K562 (cell line): ENCODE measurements around the gene ENG. TPM values are rescaled to one million over a fixed set of nuclear protein-coding genes. Genes with fewer than 3 reads are reported as not detected.

Source experiments
- BCLAF1 ChIP-seq, 2 experiments: fragments of 450-650 bp in 1 of 2; IDR thresholded peaks; 2 replicates each; pipeline ENCODE4 v1.6.1; 2011 to 2017; ENCODE audit warnings: low read depth in 2 of 2, antibody characterized with exemption in 1 of 2, borderline replicate concordance in 1 of 2, low read length in 1 of 2, mild to moderate bottlenecking in 1 of 2, mixed read lengths in 1 of 2; ENCODE audit not compliant: control insufficient read depth in 1 of 2
- CGGBP1 ChIP-seq: fragments of 250-450 bp; sonication (Bioruptor Pico); IDR thresholded peaks from 2 replicates; pipeline ENCODE4 v1.9.0; 2021; ENCODE audit warnings: mild to moderate bottlenecking
- CHCHD3 ChIP-seq: fragments of 250-450 bp; sonication (Bioruptor Pico); IDR thresholded peaks from 2 replicates; pipeline ENCODE4 v2.1.2; 2022; ENCODE audit warnings: mild to moderate bottlenecking
- HDAC3 ChIP-seq: fragments of 450-650 bp; IDR thresholded peaks from 2 replicates; pipeline ENCODE4 v1.6.1; 2018; ENCODE audit warnings: borderline replicate concordance, mild to moderate bottlenecking, moderate library complexity; ENCODE audit not compliant: partially characterized antibody
- HMBOX1 ChIP-seq: sonication (generic); IDR thresholded peaks from 2 replicates; pipeline ENCODE4 v1.6.1; 2016
- LARP7 ChIP-seq: fragments of 450-650 bp; IDR thresholded peaks from 2 replicates; pipeline ENCODE4 v1.6.1; 2016
- MAFF ChIP-seq: IDR thresholded peaks from 2 replicates; pipeline ENCODE4 v1.6.1; 2012; ENCODE audit warnings: low read length, improper control_type of control experiment
- NR0B1 ChIP-seq: fragments of 450-650 bp; IDR thresholded peaks from one replicate; pipeline ENCODE4 v1.6.1; 2018; ENCODE audit warnings: mild to moderate bottlenecking, moderate library complexity; ENCODE audit not compliant: partially characterized antibody
- NR2C2 ChIP-seq, 2 experiments: fragments of 200-800 bp in 1 of 2; sonication (Bioruptor generic) in 1 of 2; sonication (generic) in 1 of 2; formaldehyde crosslinking in 1 of 2; IDR thresholded peaks; 2 replicates each; pipeline versions ENCODE4 v1.6.1 to v1.8.0; 2016 to 2022; ENCODE audit warnings: mild to moderate bottlenecking in 1 of 2, missing compliant biosample characterization in 1 of 2, missing genetic modification characterization in 1 of 2, missing genetic modification reagents in 1 of 2
- NR3C1 ChIP-seq: sonication (generic); formaldehyde crosslinking; IDR thresholded peaks from 2 replicates; pipeline ENCODE4 v1.8.1; 2022; ENCODE audit warnings: missing genetic modification reagents
- PHTF2 ChIP-seq: fragments of 250-450 bp; sonication (Bioruptor Pico); IDR thresholded peaks from 2 replicates; pipeline ENCODE4 v1.5.0; 2021; ENCODE audit warnings: mild to moderate bottlenecking
- RBM39 ChIP-seq: fragments of 200-400 bp; formaldehyde crosslinking; optimal IDR thresholded peaks from 2 replicates; pipeline ENCODE3; 2018; ENCODE audit warnings: low read depth, low read length
- SIRT6 ChIP-seq: IDR thresholded peaks from one replicate; pipeline ENCODE4 v1.6.1; 2012; ENCODE audit warnings: low read depth, mild to moderate bottlenecking, control low read depth, inconsistent platforms, low read length, moderate library complexity
- SP2 ChIP-seq: IDR thresholded peaks from 2 replicates; pipeline ENCODE4 v1.6.1; 2011; ENCODE audit warnings: mild to moderate bottlenecking, low read depth, low read length, moderate library complexity; ENCODE audit not compliant: poor library complexity, severe bottlenecking; ENCODE audit errors: extremely low read depth
- SRSF1 ChIP-seq: fragments of 200-400 bp; formaldehyde crosslinking; IDR thresholded peaks from 2 replicates; pipeline ENCODE4 v1.6.1; 2017; ENCODE audit warnings: mild to moderate bottlenecking, low read depth, low read length, moderate library complexity
- ZBTB2 ChIP-seq: fragments of 450-650 bp; IDR thresholded peaks from 2 replicates; pipeline ENCODE4 v1.6.1; 2016; ENCODE audit warnings: antibody characterized with exemption
- ZNF280A ChIP-seq: fragments of 450-650 bp; IDR thresholded peaks from 2 replicates; pipeline ENCODE4 v1.6.1; 2018; ENCODE audit warnings: mild to moderate bottlenecking, low read depth; ENCODE audit not compliant: partially characterized antibody
- ZNF316 ChIP-seq: fragments of 450-650 bp; IDR thresholded peaks from 2 replicates; pipeline ENCODE4 v1.6.1; 2016
- polyA plus RNA-seq, 8 experiments: library from polyadenylated mRNA; depleted of rRNA in 4 of 8; stranded (reverse) in 5 of 8; unstranded in 3 of 8; fragments of >200 nt; fragmentation: Nextera tagmentation in 2 of 8; fragmentation: Illumina TruSeq in 1 of 8; extraction: Ambion mirVana in 2 of 8; extraction: Trizol in 1 of 8; gene quantifications; 2 replicates each; pipeline versions ENCODE4 v1.2.1 to v1.2.3, GENCODE V29; 2011 to 2014; ENCODE audit warnings: inconsistent platforms in 1 of 8, missing spikeins in 1 of 8
- total RNA-seq, 7 experiments: library from RNA; depleted of rRNA in 6 of 7; stranded (reverse); fragments of >200 nt in 6 of 7; fragmentation: Illumina TruSeq in 2 of 7; extraction: Trizol in 2 of 7; gene quantifications; 2 replicates each; pipeline versions ENCODE4 v1.2.1 to v1.2.3, GENCODE V29; 2011 to 2021; ENCODE audit warnings: low replicate concordance in 1 of 7

Gene ENG
- total and polyA plus RNA-seq, 9 of the 15 experiments (the other 6 are each of a cell fraction or from before 2014, with no cell fraction given), result 0.04 to 0.40 (median 0.14) TPM; not detected in 1

- TF ChIP-seq ZBTB2, result no peak
- no peak for TF ChIP-seq LARP7
- no peak for TF ChIP-seq SP2
- TF ChIP-seq HMBOX1, result no peak
- TF ChIP-seq NR0B1, result no peak
- TF ChIP-seq SIRT6, result no peak
- no peak for TF ChIP-seq ZNF316
- TF ChIP-seq ZNF280A, result no peak
- TF ChIP-seq SRSF1, result no peak
- no peak for TF ChIP-seq CHCHD3
- TF ChIP-seq HDAC3, result no peak
- TF ChIP-seq BCLAF1 (IDR thresholded peaks at IDR 0.05; ENCODE audit: borderline replicate concordance in 1 of 2, control insufficient read depth in 1 of 2, low read depth in 2 of 2, low read length in 1 of 2), result no peak
- TF ChIP-seq MAFF, result no peak
- no peak for TF ChIP-seq NR3C1
- no peak for TF ChIP-seq CGGBP1 (CRISPR knock-in tag)
- no peak for TF ChIP-seq NR2C2 (CRISPR knock-in tag; IDR thresholded peaks at IDR 0.05)
- TF ChIP-seq NR2C2 (tag; IDR thresholded peaks at IDR 0.05), result 0 out of 2 replicates have a peak, but pooled peaks have one; percentile 27
- TF ChIP-seq RBM39, result no peak
- no peak for TF ChIP-seq PHTF2
Measured at GRCh38 chr9:127779136-127779981, 75.1 kb downstream of the ENG start (continued).
